Smooth muscle cell (in vitro differentiated cells): ENCODE measurements around the gene COA5. TPM values are rescaled to one million over a fixed set of nuclear protein-coding genes. Genes with fewer than 3 reads are reported as not detected.

Experiments
- DNase-seq: peaks from one replicate; lab custom pipeline; 2025; ENCODE audit not compliant: unreplicated experiment; lab: John Stamatoyannopoulos, UW
- H2AFZ ChIP-seq: fragments of 200-600 bp; sonication (generic); 2 replicates; pipeline ENCODE4 v1.6.0; 2016; ENCODE audit warnings: antibody characterized with exemption, low read depth, mild to moderate bottlenecking
- H3F3A ChIP-seq: fragments of 200-600 bp; sonication (generic); 2 replicates; pipeline ENCODE4 v1.6.0; 2017; ENCODE audit warnings: antibody characterized with exemption, low read depth
- H3K27ac ChIP-seq: fragments of 200-600 bp; sonication (generic); 2 replicates; pipeline ENCODE4 v1.5.1; 2016; ENCODE audit warnings: low read depth, mild to moderate bottlenecking
- H3K27me3 ChIP-seq: fragments of 200-600 bp; sonication (generic); 2 replicates; pipeline ENCODE4 v1.6.1; 2016; ENCODE audit warnings: low read depth, mild to moderate bottlenecking
- H3K36me3 ChIP-seq: fragments of 200-600 bp; sonication (generic); 2 replicates; pipeline ENCODE4 v1.5.1; 2016; ENCODE audit warnings: low read depth
- H3K4me1 ChIP-seq: fragments of 200-600 bp; sonication (generic); 2 replicates; pipeline ENCODE4 v1.5.1; 2016; ENCODE audit warnings: low read depth
- H3K4me2 ChIP-seq: fragments of 200-600 bp; sonication (generic); 2 replicates; pipeline ENCODE4 v1.6.0; 2016; ENCODE audit warnings: mild to moderate bottlenecking
- H3K4me3 ChIP-seq: fragments of 200-600 bp; sonication (generic); 2 replicates; pipeline ENCODE4 v1.5.1; 2016; ENCODE audit warnings: mild to moderate bottlenecking
- H3K79me2 ChIP-seq: fragments of 200-600 bp; sonication (generic); 2 replicates; pipeline ENCODE4 v1.6.0; 2016; ENCODE audit warnings: low read depth, mild to moderate bottlenecking
- H3K9ac ChIP-seq: fragments of 200-600 bp; sonication (generic); 2 replicates; pipeline ENCODE4 v1.6.0; 2016; ENCODE audit warnings: low read depth
- H3K9me3 ChIP-seq: fragments of 200-600 bp; sonication (generic); replicated peaks from 2 replicates; pipeline ENCODE4 v1.5.1; 2016; ENCODE audit warnings: low read depth
- H4K20me1 ChIP-seq: fragments of 200-600 bp; sonication (generic); 2 replicates; pipeline ENCODE4 v1.6.0; 2016; ENCODE audit warnings: low read depth
- WGBS: methylation state at CpG from one replicate; pipeline ENCODE4 v1.1.7; 2016; ENCODE audit warnings: low lambda C conversion rate; 5-methylcytosine and 5-hydroxymethylcytosine counted together
- polyA plus RNA-seq: library from polyadenylated mRNA; unstranded; fragments of >200 nt; fragmentation: Nextera tagmentation; extraction: Ambion mirVana; gene quantifications from 2 replicates; pipeline ENCODE4 v1.2.1, GENCODE V29; 2016
- total RNA-seq: library from RNA; depleted of rRNA; stranded (reverse); fragments of >200 nt; gene quantifications from 2 replicates; pipeline ENCODE4 v1.2.3, GENCODE V29; 2014
- TF ChIP-seq, protein P1 (sequence below): fragments of 200-600 bp; sonication (generic); IDR thresholded peaks from 2 replicates; pipeline ENCODE4 v1.5.1; 2017; ENCODE audit warnings: borderline replicate concordance, mild to moderate bottlenecking, antibody characterized with exemption; ENCODE audit not compliant: insufficient read depth, poor library complexity, severe bottlenecking

COA5 gene
- total and polyA plus RNA-seq, 2 experiments from 2014 or later: 20.1 to 27.8 TPM

DNA sequence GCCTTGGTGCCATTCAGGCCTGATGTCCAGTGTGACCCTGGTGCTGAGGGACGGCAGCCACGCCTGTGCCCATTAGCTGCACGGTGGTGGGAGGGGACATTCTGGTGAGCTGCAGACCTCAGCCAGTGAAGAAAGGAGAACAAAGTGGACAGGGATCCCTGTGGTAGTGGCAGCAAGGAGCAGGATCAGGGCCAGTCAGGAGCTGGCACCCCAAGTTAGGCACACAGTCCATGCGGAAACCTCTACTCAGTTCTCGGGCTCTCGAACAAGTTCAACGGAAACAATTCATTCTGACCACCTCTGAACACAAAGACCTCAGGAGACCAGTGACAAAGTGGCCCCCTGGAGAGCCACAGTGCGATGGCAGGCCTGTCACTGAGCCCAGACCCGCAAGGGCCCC, 30.1 kb downstream of the COA5 start:
- Histone ChIP-seq H3K27me3 (no peaks in the 10 kb centered on the region), H3K79me2 (no peaks in the 10 kb centered on the region), H4K20me1 (no peaks in the 10 kb centered on the region), H3F3A (no peaks in the 10 kb centered on the region), H3K4me1 (no peaks in the 10 kb centered on the region), H3K4me3 (no peak overlapping the region), H3K36me3 (peaks cover 4% of the 10 kb centered on the region), H3K4me2 (no peak overlapping the region), H3K9ac (no peak overlapping the region), H3K27ac (no peak overlapping the region), H2AFZ (no peak overlapping the region), H3K9me3 (no peaks in the 10 kb centered on the region)
- TF ChIP-seq, protein P1, sequence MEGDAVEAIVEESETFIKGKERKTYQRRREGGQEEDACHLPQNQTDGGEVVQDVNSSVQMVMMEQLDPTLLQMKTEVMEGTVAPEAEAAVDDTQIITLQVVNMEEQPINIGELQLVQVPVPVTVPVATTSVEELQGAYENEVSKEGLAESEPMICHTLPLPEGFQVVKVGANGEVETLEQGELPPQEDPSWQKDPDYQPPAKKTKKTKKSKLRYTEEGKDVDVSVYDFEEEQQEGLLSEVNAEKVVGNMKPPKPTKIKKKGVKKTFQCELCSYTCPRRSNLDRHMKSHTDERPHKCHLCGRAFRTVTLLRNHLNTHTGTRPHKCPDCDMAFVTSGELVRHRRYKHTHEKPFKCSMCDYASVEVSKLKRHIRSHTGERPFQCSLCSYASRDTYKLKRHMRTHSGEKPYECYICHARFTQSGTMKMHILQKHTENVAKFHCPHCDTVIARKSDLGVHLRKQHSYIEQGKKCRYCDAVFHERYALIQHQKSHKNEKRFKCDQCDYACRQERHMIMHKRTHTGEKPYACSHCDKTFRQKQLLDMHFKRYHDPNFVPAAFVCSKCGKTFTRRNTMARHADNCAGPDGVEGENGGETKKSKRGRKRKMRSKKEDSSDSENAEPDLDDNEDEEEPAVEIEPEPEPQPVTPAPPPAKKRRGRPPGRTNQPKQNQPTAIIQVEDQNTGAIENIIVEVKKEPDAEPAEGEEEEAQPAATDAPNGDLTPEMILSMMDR: no peak
- 98% methylated on average over 9 of the region's 9 CpGs for WGBS
- no peak for DNase-seq

DNA sequence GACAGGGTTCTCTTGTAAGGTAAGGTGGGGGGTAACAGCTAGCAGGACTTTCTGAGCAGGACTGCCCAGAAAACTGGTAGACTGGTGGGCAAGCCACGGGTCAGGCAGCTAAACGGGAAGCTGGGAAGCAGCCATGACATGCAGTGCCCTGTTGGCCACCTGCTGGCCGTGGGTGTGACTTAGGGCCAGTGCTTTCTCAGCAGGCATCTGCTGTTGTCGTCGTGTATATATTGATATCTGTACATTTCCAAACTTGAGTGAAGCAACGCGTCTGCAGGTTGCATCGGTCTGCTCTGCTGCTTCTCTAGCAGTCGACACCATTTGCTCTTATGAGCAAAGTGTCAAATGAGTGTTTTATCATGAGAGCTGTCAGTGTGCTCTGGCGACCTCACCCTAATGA, 31.0 kb downstream of the COA5 start:
- H3K4me1 ChIP-seq: no peaks in the 10 kb centered on the region
- WGBS: 87% methylated on average over 10 of the region's 10 CpGs

DNA sequence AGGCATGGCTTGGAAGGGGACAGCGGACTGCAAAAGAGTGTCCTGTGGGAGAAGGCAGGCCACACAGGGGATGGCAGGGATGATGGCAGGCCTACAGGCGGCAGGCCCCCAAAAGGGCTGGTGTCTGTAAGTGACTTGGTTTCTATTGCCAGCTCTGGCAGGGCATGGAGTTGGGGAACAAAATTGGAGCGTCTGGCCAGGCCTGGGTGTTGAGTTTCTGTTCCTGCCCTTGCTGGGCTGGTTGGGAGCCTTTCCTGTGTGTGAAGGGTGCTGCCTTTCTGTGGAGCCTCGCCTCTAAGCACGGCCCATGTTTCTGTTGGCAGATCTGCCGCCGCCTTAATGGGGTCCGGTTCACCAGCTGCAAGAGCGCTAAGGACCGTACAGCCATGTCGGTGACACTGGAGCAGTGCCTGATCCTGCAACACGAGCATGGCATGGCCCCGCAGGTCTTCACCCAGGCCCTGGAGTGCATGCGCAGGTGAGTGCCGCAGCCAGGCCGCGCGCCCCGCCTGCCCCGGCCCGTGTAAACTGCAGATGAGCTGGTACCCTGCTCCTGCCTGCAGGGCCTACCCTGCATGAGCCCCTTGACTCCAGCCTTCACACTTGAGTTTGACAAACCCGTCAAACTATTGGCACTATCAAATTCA, 31.5 kb downstream of the COA5 start:
- Histone ChIP-seq H4K20me1 (no peaks in the 10 kb centered on the region), H3K4me2 (no peak overlapping the region), H3K9me3 (no peaks in the 10 kb centered on the region), H3K36me3 (peaks cover 3% of the 10 kb centered on the region), H3K27ac (no peak overlapping the region), H3K79me2 (no peaks in the 10 kb centered on the region), H2AFZ (no peak overlapping the region), H3K9ac (no peak overlapping the region), H3K27me3 (no peaks in the 10 kb centered on the region), H3K4me1 (no peaks in the 10 kb centered on the region), H3K4me3 (no peak overlapping the region), H3F3A (no peaks in the 10 kb centered on the region)
- TF ChIP-seq, protein P1: no peak
- no peak for DNase-seq
- WGBS: 98% methylated on average over 20 of the region's 22 CpGs

More for the DNA sequence above, 31.0 kb downstream of the COA5 start:
- no peak for DNase-seq
- peaks cover 4% of the 10 kb centered on the region for H3K36me3 ChIP-seq
- TF ChIP-seq, protein P1: no peak
- H3F3A ChIP-seq: no peaks in the 10 kb centered on the region
- H3K27me3 ChIP-seq: no peaks in the 10 kb centered on the region
- no peaks in the 10 kb centered on the region for H3K9me3 ChIP-seq
- no peak overlapping the region for H3K4me3 ChIP-seq
- no peaks in the 10 kb centered on the region for H3K79me2 ChIP-seq
- no peak overlapping the region for H3K4me2 ChIP-seq
- H4K20me1 ChIP-seq: no peaks in the 10 kb centered on the region
- no peak overlapping the region for H2AFZ ChIP-seq
- no peak overlapping the region for H3K27ac ChIP-seq
- no peak overlapping the region for H3K9ac ChIP-seq

DNA sequence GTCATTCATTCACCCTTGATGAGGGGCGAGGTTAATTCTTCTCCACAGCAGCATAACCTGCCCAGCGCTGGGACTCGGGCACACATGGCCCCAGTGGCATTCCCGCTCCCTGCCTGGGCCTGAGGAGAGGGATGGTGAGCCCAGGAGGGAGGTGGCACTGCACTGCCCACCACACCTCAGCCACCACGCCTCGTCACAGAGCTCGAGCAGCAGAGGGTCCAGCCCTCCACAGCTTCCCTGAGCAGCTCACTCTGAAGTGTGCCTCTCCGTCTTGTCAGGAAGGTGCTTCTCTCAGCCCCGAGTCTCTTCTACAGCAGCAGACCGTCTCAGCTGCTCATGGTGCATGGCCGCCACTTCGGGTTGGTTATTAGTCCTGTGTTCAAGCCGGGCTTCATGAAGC, 34.9 kb downstream of the COA5 start:
- Histone ChIP-seq H3K4me2 (no peak overlapping the region), H3K79me2 (no peaks in the 10 kb centered on the region), H3K4me3 (no peak overlapping the region), H3K4me1 (no peaks in the 10 kb centered on the region), H3K9me3 (no peaks in the 10 kb centered on the region), H3F3A (no peaks in the 10 kb centered on the region), H3K27ac (no peak overlapping the region), H4K20me1 (no peaks in the 10 kb centered on the region), H3K9ac (no peak overlapping the region), H2AFZ (no peak overlapping the region), H3K27me3 (no peaks in the 10 kb centered on the region), H3K36me3 (no peaks in the 10 kb centered on the region)
- TF ChIP-seq, protein P1: no peak
- WGBS: 96% methylated on average over 13 of the region's 13 CpGs
- DNase-seq: no peak
